ENCODE measurements around the gene SNRNP27.
"Not testable (repeated sequence)": the region's sequence is repeated elsewhere in the genome, so short reads cannot be mapped to it uniquely, and the experiment has no call there.

SNRNP27 gene

GRCh38 chr2:69946351-69947324 is 52.9 kb downstream of the SNRNP27 start:
- no peak for DNase-seq (ENCODE audit: low spot score)

GRCh38 chr2:69947325-69947931 is 53.7 kb downstream of the SNRNP27 start:
- no peak for DNase-seq (ENCODE audit: low spot score)

- DNase-seq (ENCODE audit: low spot score), result no peak
These were observed 54.5 kb downstream of the SNRNP27 start for GRCh38 chr2:69948032-69948962.

GRCh38 chr2:69948963-69949645 is 55.3 kb downstream of the SNRNP27 start:
- DNase-seq (ENCODE audit: low spot score), result no peak

- no peak for DNase-seq (ENCODE audit: low spot score)
These were observed 56.5 kb downstream of the SNRNP27 start for GRCh38 chr2:69950241-69950640.

- not testable (repeated sequence) for DNase-seq (ENCODE audit: low spot score)
These were observed 56.9 kb downstream of the SNRNP27 start for GRCh38 chr2:69950671-69951070.

GRCh38 chr2:69952336-69953115 is 58.8 kb downstream of the SNRNP27 start:
- DNase-seq (ENCODE audit: low spot score), result no peak

GRCh38 chr2:69954084-69954483 is 60.3 kb downstream of the SNRNP27 start:
- no peak for DNase-seq (ENCODE audit: low spot score)
